Body of pancreas (tissue), 4 donors: ENCODE measurements around the gene CCDC85A. TPM values are rescaled to one million over a fixed set of nuclear protein-coding genes. Genes with fewer than 3 reads are reported as not detected.

Source experiments
- ATAC-seq: fragments of 150-250 bp; one replicate; pipeline ENCODE4 v1.9.1; 2016
- DNase-seq, 4 donors: peaks; one replicate each; pipeline ENCODE4 v3.0.0-alpha.2; 2019
- H3K27ac ChIP-seq, 4 donors: fragments of 200-600 bp; sonication (generic); 1 replicate in 3 of 4; 2 replicates in 1 of 4; pipeline versions ENCODE4 v1.5.1 to v1.6.1; 2016 to 2019; ENCODE audit warnings: mild to moderate bottlenecking in 1 of 4, mixed read lengths in 1 of 4, moderate library complexity in 1 of 4
- H3K27me3 ChIP-seq, 2 donors: fragments of 200-600 bp; sonication (generic); one replicate each; pipeline ENCODE4 v1.6.0; 2016; ENCODE audit warnings: mild to moderate bottlenecking in 1 of 2
- H3K36me3 ChIP-seq, 2 donors: fragments of 200-600 bp; sonication (generic); replicated peaks in 1 of 2; 2 replicates each; pipeline ENCODE4 v1.5.1; 2016; ENCODE audit warnings: low read depth in 2 of 2; ENCODE audit not compliant: insufficient read depth in 1 of 2
- H3K4me1 ChIP-seq: fragments of 200-600 bp; sonication (generic); one replicate; pipeline ENCODE4 v1.6.0; 2016
- H3K4me3 ChIP-seq, 2 donors: fragments of 200-600 bp; sonication (generic); 1 replicate in 1 of 2; 2 replicates in 1 of 2; pipeline ENCODE4 v1.5.1; 2016 to 2019
- H3K9me3 ChIP-seq, 3 donors: fragments of 200-600 bp; sonication (generic); 1 replicate in 2 of 3; 2 replicates in 1 of 3; pipeline ENCODE4 v1.5.1; 2016
- CTCF ChIP-seq, 7 experiments: fragments of 450-650 bp in 4 of 7; fragments of 200-600 bp in 3 of 7; sonication (generic) in 3 of 7; IDR thresholded peaks; one replicate each; pipeline ENCODE4 v1.5.1; 2016 to 2019; ENCODE audit warnings: antibody characterized with exemption in 7 of 7
- POLR2A ChIP-seq, 3 donors: fragments of 450-650 bp; IDR thresholded peaks; one replicate each; pipeline ENCODE4 v1.6.1; 2016; ENCODE audit warnings: antibody characterized with exemption in 3 of 3, mild to moderate bottlenecking in 2 of 3
- WGBS, 2 donors: methylation state at CpG; one replicate each; pipeline ENCODE4 v1.1.5; 2017; 5-methylcytosine and 5-hydroxymethylcytosine counted together
- intact Hi-C: fragments of 100-400 bp; cut with DNase I; formaldehyde crosslinking; loops from one replicate; pipeline ENCODE4 v1.15.1; 2023
- total RNA-seq, 2 donors: library from RNA; depleted of rRNA; stranded (reverse); fragments of >200 nt; gene quantifications; one replicate each; pipeline ENCODE4 v1.1.0, GENCODE V29; 2016

The CCDC85A gene
- total RNA-seq, 2 donors from 2014 or later, result 2.3 to 2.6 TPM

- intact Hi-C loops, result no loop called here
- 77 to 87% methylated on average over 2 of the region's 2 CpGs for WGBS, 2 donors
Observed at GRCh38 chr2:56376699-56377665, 193.2 kb downstream of the CCDC85A start.

GRCh38 chr2:56379066-56379465 lies 195.3 kb downstream of the CCDC85A start:
- DNase-seq, result no peak
- TF ChIP-seq CTCF (IDR thresholded peaks at IDR 0.05), result no peak
- TF ChIP-seq POLR2A (IDR thresholded peaks at IDR 0.05), result no peak
- Histone ChIP-seq H3K4me1 (peaks cover 8% of the 10 kb centered on the region), H3K27ac (no peak overlapping the region), H3K36me3 (no peaks in the 10 kb centered on the region), H3K4me3 (no peak overlapping the region), H3K27me3 (no peaks in the 10 kb centered on the region), H3K9me3 (no peaks in the 10 kb centered on the region)
- 85 to 86% methylated on average over 2 of the region's 2 CpGs for WGBS, 2 donors
- ATAC-seq, result no peak
- intact Hi-C loops, result no loop called here

More at GRCh38 chr2:56376699-56377665, 193.2 kb downstream of the CCDC85A start:
- no peaks in the 10 kb centered on the region for H3K9me3 ChIP-seq
- no peaks in the 10 kb centered on the region for H3K27me3 ChIP-seq
- ATAC-seq, result no peak
- TF ChIP-seq POLR2A (IDR thresholded peaks at IDR 0.05) (no peak), CTCF (IDR thresholded peaks at IDR 0.05) (no peak)
- H3K4me1 ChIP-seq, result no peaks in the 10 kb centered on the region
- H3K27ac ChIP-seq, result no peak overlapping the region
- no peak for DNase-seq
- no peaks in the 10 kb centered on the region for H3K36me3 ChIP-seq
- H3K4me3 ChIP-seq, result no peak overlapping the region

- 67 to 70% methylated on average over 2 of the region's 2 CpGs for WGBS, 2 donors
- intact Hi-C loops, result no loop called here
- no peaks in the 10 kb centered on the region for H3K27me3 ChIP-seq
- ATAC-seq (no peak), DNase-seq (no peak)
- H3K27ac ChIP-seq, result no peak overlapping the region
- H3K4me1 ChIP-seq, result peaks cover 8% of the 10 kb centered on the region
- no peaks in the 10 kb centered on the region for H3K9me3 ChIP-seq
- no peaks in the 10 kb centered on the region for H3K36me3 ChIP-seq
- H3K4me3 ChIP-seq, result no peak overlapping the region
- TF ChIP-seq POLR2A (IDR thresholded peaks at IDR 0.05), result no peak
- no peak for TF ChIP-seq CTCF (IDR thresholded peaks at IDR 0.05)
Observed at GRCh38 chr2:56380861-56381260, 197.1 kb downstream of the CCDC85A start.

- Histone ChIP-seq H3K4me1 (peaks cover 8% of the 10 kb centered on the region), H3K27me3 (no peaks in the 10 kb centered on the region), H3K36me3 (no peaks in the 10 kb centered on the region), H3K27ac (no peak overlapping the region), H3K9me3 (no peaks in the 10 kb centered on the region), H3K4me3 (no peak overlapping the region)
- DNase-seq (no peak), ATAC-seq (no peak)
- TF ChIP-seq POLR2A (IDR thresholded peaks at IDR 0.05) (no peak), CTCF (IDR thresholded peaks at IDR 0.05) (no peak)
- 0% methylated on average over 1 of the region's 1 CpG for WGBS, 2 donors
- intact Hi-C loops, result no loop called here
Observed at GRCh38 chr2:56382466-56382865, 198.7 kb downstream of the CCDC85A start.
